ENCODE data around the gene CGB1. TPM values are rescaled to one million over a fixed set of nuclear protein-coding genes. Genes with fewer than 3 reads are reported as not detected.
A peak's percentile ranks its signal among the peaks of the same experiment; 100 is the strongest.

CGB1 gene
- total and polyA plus RNA-seq, 4 donors = not detected

- Histone ChIP-seq H3K27ac (ENCODE audit: low read depth in 1 of 2, low read length in 2 of 2) (peak overlapping the region; percentile 90), H3K9me3 (ENCODE audit: control insufficient read depth in 4 of 4, low read length in 3 of 4) (no peaks in the 10 kb centered on the region), H3K36me3 (ENCODE audit: control insufficient read depth in 4 of 4, insufficient read depth in 3 of 4, low read depth in 1 of 4, low read length in 3 of 4) (peaks cover 6 to 22% (median 15%) of the 10 kb centered on the region in 4 donors), H3K27me3 (ENCODE audit: control insufficient read depth in 4 of 4, insufficient read depth in 4 of 4, low read length in 3 of 4) (no peaks in the 10 kb centered on the region), H3K4me1 (ENCODE audit: control insufficient read depth in 4 of 4, insufficient read depth in 4 of 4, low read length in 3 of 4) (peaks cover 11 to 26% (median 19%) of the 10 kb centered on the region in 4 donors), H3K4me3 (ENCODE audit: low read depth in 1 of 3, low read length in 3 of 3) (peak overlapping the region; percentile 85 to 97 (median 89)), H3K9ac (ENCODE audit: low read depth in 1 of 2, low read length in 2 of 2) (peak overlapping the region; percentile 75 to 79)
- TF ChIP-seq FOXA2 (IDR thresholded peaks at IDR 0.05) = no peak
- no peak for TF ChIP-seq CTCF (IDR thresholded peaks at IDR 0.05; ENCODE audit: low read depth, low read length, missing input control)
- no peak for DNase-seq (ENCODE audit: low spot score)
- under 1% methylated on average over 14 of the region's 14 CpGs for WGBS
These were observed 49.2 kb upstream of the CGB1 start for GRCh38 chr19:49085868-49086232.

- peaks cover 2 to 16% (median 9%) of the 10 kb centered on the region in 4 donors for H3K36me3 ChIP-seq (ENCODE audit: control insufficient read depth in 4 of 4, insufficient read depth in 3 of 4, low read depth in 1 of 4, low read length in 3 of 4)
- peak within 1 kb of the TSS; percentile 85 to 97 (median 89) for H3K4me3 ChIP-seq (ENCODE audit: low read depth in 1 of 3, low read length in 3 of 3)
- peaks cover 11 to 26% (median 19%) of the 10 kb centered on the region in 4 donors for H3K4me1 ChIP-seq (ENCODE audit: control insufficient read depth in 4 of 4, insufficient read depth in 4 of 4, low read length in 3 of 4)
- peak within 1 kb of the TSS; percentile 75 to 79 for H3K9ac ChIP-seq (ENCODE audit: low read depth in 1 of 2, low read length in 2 of 2)
- peak within 1 kb of the TSS; percentile 90 for H3K27ac ChIP-seq (ENCODE audit: low read depth in 1 of 2, low read length in 2 of 2)
- TF ChIP-seq REST (IDR thresholded peaks at IDR 0.05) (peak; percentile 61), HNF4A (conservative IDR thresholded peaks at IDR 0.05) (peak in 1 of 2 donors; percentile 36), YY1 (IDR thresholded peaks at IDR 0.05) (peak; percentile 56), ZBTB33 (IDR thresholded peaks at IDR 0.05) (peak; percentile 98), SP1 (IDR thresholded peaks at IDR 0.05) (peak; percentile 80), MAX (IDR thresholded peaks at IDR 0.05) (peak; percentile 75), HNF4G (IDR thresholded peaks at IDR 0.05) (no peak), JUND (IDR thresholded peaks at IDR 0.05) (no peak), FOXA2 (IDR thresholded peaks at IDR 0.05) (no peak), RAD21 (IDR thresholded peaks at IDR 0.05) (peak in 1 of 2 donors; percentile 15), CTCF (IDR thresholded peaks at IDR 0.05; ENCODE audit: low read depth, low read length, missing input control) (no peak), NR2F2 (IDR thresholded peaks at IDR 0.05) (peak; percentile 64), ATF3 (IDR thresholded peaks at IDR 0.05) (peak; percentile 30), GABPA (IDR thresholded peaks at IDR 0.05 in 1 of 2, conservative IDR thresholded peaks at IDR 0.05 in 1 of 2) (peak in 1 of 2 donors; percentile 67), EGR1 (IDR thresholded peaks at IDR 0.05; ENCODE audit: low read depth in 2 of 2) (peak; percentile 70 to 86), TAF1 (conservative IDR thresholded peaks at IDR 0.05) (peak; percentile 22), FOXA1 (IDR thresholded peaks at IDR 0.05) (peak; percentile 75), RXRA (IDR thresholded peaks at IDR 0.05) (peak; percentile 58 to 70)
- no peaks in the 10 kb centered on the region for H3K9me3 ChIP-seq (ENCODE audit: control insufficient read depth in 4 of 4, low read length in 3 of 4)
- peak; percentile 98 for DNase-seq (ENCODE audit: low spot score)
- H3K27me3 ChIP-seq (ENCODE audit: control insufficient read depth in 4 of 4, insufficient read depth in 4 of 4, low read length in 3 of 4) = no peaks in the 10 kb centered on the region
- under 1% methylated on average over 89 of the region's 89 CpGs for WGBS
These were observed 48.5 kb upstream of the CGB1 start, which contains the start of gene SNRNP70 for GRCh38 chr19:49085020-49085867. SNRNP70 (plus strand) TSS chr19:49085451; CDS start chr19:49086415, 964 bp downstream.
